Memory B cell (primary cell): ENCODE data around the gene ANO10.
"Not testable (repeated sequence)": the region's sequence is repeated elsewhere in the genome, so short reads cannot be mapped to it uniquely, and the experiment has no call there.

ENCODE experiments used
- ATAC-seq: fragments of 150-1000 bp; cut with Tn5 transposase; 2 replicates; pipeline ENCODE4 v1.10.0; 2021; ENCODE audit warnings: low read depth, mild to moderate bottlenecking, moderate library complexity
- DNase-seq, 2 donors: peaks; one replicate each; pipeline ENCODE4 v3.0.0; 2022; ENCODE audit warnings: low spot score in 2 of 2
- H3K27ac Mint-ChIP-seq: one replicate; pipeline ENCODE4 v1.8.0; 2022; ENCODE audit warnings: mild to moderate bottlenecking, moderate library complexity, mixed read lengths
- H3K27me3 Mint-ChIP-seq: one replicate; pipeline ENCODE4 v1.8.0; 2022; ENCODE audit warnings: mixed read lengths
- H3K36me3 Mint-ChIP-seq: one replicate; pipeline ENCODE4 v1.8.0; 2022; ENCODE audit warnings: mild to moderate bottlenecking, mixed read lengths
- H3K4me1 Mint-ChIP-seq: one replicate; pipeline ENCODE4 v1.8.0; 2022; ENCODE audit warnings: mixed read lengths
- H3K4me3 Mint-ChIP-seq: one replicate; pipeline ENCODE4 v1.8.0; 2022; ENCODE audit warnings: mild to moderate bottlenecking, moderate library complexity, mixed read lengths
- H3K9me3 Mint-ChIP-seq: one replicate; pipeline ENCODE4 v1.8.0; 2022; ENCODE audit warnings: mixed read lengths

Gene ANO10

GRCh38 chr3:43363621-43364266 lies 258.1 kb downstream of the ANO10 start:
- H3K27me3 Mint-ChIP-seq, result no peaks in the 10 kb centered on the region
- H3K4me3 Mint-ChIP-seq, result no peak overlapping the region
- ATAC-seq, result no peak
- H3K4me1 Mint-ChIP-seq, result no peaks in the 10 kb centered on the region
- DNase-seq, result no peak
- no peak overlapping the region for H3K27ac Mint-ChIP-seq
- H3K9me3 Mint-ChIP-seq, result no peaks in the 10 kb centered on the region
- H3K36me3 Mint-ChIP-seq, result peaks cover 4% of the 10 kb centered on the region

- peaks cover 4% of the 10 kb centered on the region for H3K36me3 Mint-ChIP-seq
- H3K4me1 Mint-ChIP-seq, result no peaks in the 10 kb centered on the region
- no peaks in the 10 kb centered on the region for H3K27me3 Mint-ChIP-seq
- DNase-seq, result no peak
- no peaks in the 10 kb centered on the region for H3K9me3 Mint-ChIP-seq
- ATAC-seq, result no peak
- no peak overlapping the region for H3K27ac Mint-ChIP-seq
- no peak overlapping the region for H3K4me3 Mint-ChIP-seq
These were observed 258.9 kb downstream of the ANO10 start for GRCh38 chr3:43362961-43363360.

- Mint-ChIP-seq H3K4me1 (no peaks in the 10 kb centered on the region), H3K4me3 (no peak overlapping the region), H3K36me3 (peaks cover 4% of the 10 kb centered on the region), H3K27me3 (no peaks in the 10 kb centered on the region), H3K9me3 (peaks cover 7% of the 10 kb centered on the region), H3K27ac (no peak overlapping the region)
- ATAC-seq, result no peak
- no peak for DNase-seq
These were observed 259.6 kb downstream of the ANO10 start for GRCh38 chr3:43362183-43362582.

- Mint-ChIP-seq H3K27ac (no peak overlapping the region), H3K27me3 (no peaks in the 10 kb centered on the region), H3K36me3 (peaks cover 1% of the 10 kb centered on the region), H3K9me3 (peaks cover 7% of the 10 kb centered on the region), H3K4me1 (no peaks in the 10 kb centered on the region), H3K4me3 (no peak overlapping the region)
- DNase-seq (no peak), ATAC-seq (no peak)
These were observed 260.7 kb downstream of the ANO10 start for GRCh38 chr3:43361077-43361476.

GRCh38 chr3:43356033-43356432 lies 265.8 kb downstream of the ANO10 start:
- not testable (repeated sequence) for DNase-seq, H3K27me3 Mint-ChIP-seq, H3K27ac Mint-ChIP-seq, H3K4me3 Mint-ChIP-seq, H3K4me1 Mint-ChIP-seq, ATAC-seq
- Mint-ChIP-seq H3K9me3 (peaks cover 36% of the 10 kb centered on the region), H3K36me3 (peaks cover 32% of the 10 kb centered on the region)

- Mint-ChIP-seq H3K4me1 (no peaks in the 10 kb centered on the region), H3K9me3 (peaks cover 36% of the 10 kb centered on the region), H3K27me3 (no peaks in the 10 kb centered on the region), H3K4me3 (no peak overlapping the region), H3K36me3 (peaks cover 44% of the 10 kb centered on the region), H3K27ac (no peak overlapping the region)
- DNase-seq (no peak), ATAC-seq (no peak)
These were observed 267.7 kb downstream of the ANO10 start for GRCh38 chr3:43353923-43354670.

- peaks cover 36% of the 10 kb centered on the region for H3K9me3 Mint-ChIP-seq
- ATAC-seq (no peak), DNase-seq (no peak)
- H3K4me3 Mint-ChIP-seq, result no peak overlapping the region
- no peaks in the 10 kb centered on the region for H3K27me3 Mint-ChIP-seq
- peaks cover 49% of the 10 kb centered on the region for H3K36me3 Mint-ChIP-seq
- H3K27ac Mint-ChIP-seq, result no peak overlapping the region
- no peaks in the 10 kb centered on the region for H3K4me1 Mint-ChIP-seq
These were observed 268.4 kb downstream of the ANO10 start for GRCh38 chr3:43353393-43353792.

GRCh38 chr3:43349716-43350115 lies 272.1 kb downstream of the ANO10 start:
- H3K4me1 Mint-ChIP-seq, result no peaks in the 10 kb centered on the region
- no peak overlapping the region for H3K27ac Mint-ChIP-seq
- no peaks in the 10 kb centered on the region for H3K27me3 Mint-ChIP-seq
- H3K36me3 Mint-ChIP-seq, result peaks cover 63% of the 10 kb centered on the region
- peaks cover 24% of the 10 kb centered on the region for H3K9me3 Mint-ChIP-seq
- no peak for DNase-seq
- H3K4me3 Mint-ChIP-seq, result no peak overlapping the region
- ATAC-seq, result no peak

- DNase-seq, result no peak
- Mint-ChIP-seq H3K9me3 (peaks cover 17% of the 10 kb centered on the region), H3K36me3 (peaks cover 60% of the 10 kb centered on the region), H3K27me3 (no peaks in the 10 kb centered on the region), H3K4me1 (no peaks in the 10 kb centered on the region), H3K27ac (no peak overlapping the region), H3K4me3 (no peak overlapping the region)
- no peak for ATAC-seq
These were observed 272.8 kb downstream of the ANO10 start for GRCh38 chr3:43348852-43349574.

GRCh38 chr3:43348350-43348749 lies 273.5 kb downstream of the ANO10 start:
- Mint-ChIP-seq H3K27ac (no peak overlapping the region), H3K9me3 (peaks cover 14% of the 10 kb centered on the region), H3K4me3 (no peak overlapping the region)

GRCh38 chr3:43347774-43348173 lies 274.0 kb downstream of the ANO10 start:
- Mint-ChIP-seq H3K4me1 (no peaks in the 10 kb centered on the region), H3K36me3 (peaks cover 59% of the 10 kb centered on the region), H3K27ac (no peak overlapping the region), H3K4me3 (no peak overlapping the region), H3K9me3 (peaks cover 12% of the 10 kb centered on the region), H3K27me3 (no peaks in the 10 kb centered on the region)
- ATAC-seq, result no peak
- DNase-seq, result no peak

More at GRCh38 chr3:43348350-43348749, 273.5 kb downstream of the ANO10 start:
- ATAC-seq, result no peak
- Mint-ChIP-seq H3K4me1 (no peaks in the 10 kb centered on the region), H3K36me3 (peaks cover 61% of the 10 kb centered on the region), H3K27me3 (no peaks in the 10 kb centered on the region)
- DNase-seq, result no peak

GRCh38 chr3:43346978-43347749 lies 274.6 kb downstream of the ANO10 start:
- peaks cover 9% of the 10 kb centered on the region for H3K9me3 Mint-ChIP-seq
- H3K4me1 Mint-ChIP-seq, result no peaks in the 10 kb centered on the region
- peaks cover 59% of the 10 kb centered on the region for H3K36me3 Mint-ChIP-seq
- DNase-seq (no peak), ATAC-seq (no peak)
- no peak overlapping the region for H3K4me3 Mint-ChIP-seq
- H3K27me3 Mint-ChIP-seq, result no peaks in the 10 kb centered on the region
- H3K27ac Mint-ChIP-seq, result no peak overlapping the region

GRCh38 chr3:43345877-43346276 lies 275.9 kb downstream of the ANO10 start:
- Mint-ChIP-seq H3K9me3 (no peaks in the 10 kb centered on the region), H3K36me3 (peaks cover 48% of the 10 kb centered on the region), H3K27ac (no peak overlapping the region), H3K27me3 (no peaks in the 10 kb centered on the region), H3K4me1 (no peaks in the 10 kb centered on the region), H3K4me3 (no peak overlapping the region)
- no peak for DNase-seq
- ATAC-seq, result no peak

GRCh38 chr3:43345246-43345645 lies 276.6 kb downstream of the ANO10 start:
- Mint-ChIP-seq H3K27ac (no peak overlapping the region), H3K9me3 (no peaks in the 10 kb centered on the region), H3K4me1 (no peaks in the 10 kb centered on the region), H3K36me3 (peaks cover 46% of the 10 kb centered on the region), H3K27me3 (no peaks in the 10 kb centered on the region), H3K4me3 (no peak overlapping the region)
- ATAC-seq, result no peak
- DNase-seq, result no peak
